Ramos (cell line): ENCODE results near the gene PRKCZ.

Experiments used
- in situ Hi-C: fragments of 300-500 bp; cut with MboI; formaldehyde crosslinking; loops from one replicate; pipeline ENCODE4 v1.14.3; 2022; ENCODE audit warnings: low sequenced_read_pairs; ENCODE audit not compliant: unreplicated experiment

PRKCZ gene

DNA sequence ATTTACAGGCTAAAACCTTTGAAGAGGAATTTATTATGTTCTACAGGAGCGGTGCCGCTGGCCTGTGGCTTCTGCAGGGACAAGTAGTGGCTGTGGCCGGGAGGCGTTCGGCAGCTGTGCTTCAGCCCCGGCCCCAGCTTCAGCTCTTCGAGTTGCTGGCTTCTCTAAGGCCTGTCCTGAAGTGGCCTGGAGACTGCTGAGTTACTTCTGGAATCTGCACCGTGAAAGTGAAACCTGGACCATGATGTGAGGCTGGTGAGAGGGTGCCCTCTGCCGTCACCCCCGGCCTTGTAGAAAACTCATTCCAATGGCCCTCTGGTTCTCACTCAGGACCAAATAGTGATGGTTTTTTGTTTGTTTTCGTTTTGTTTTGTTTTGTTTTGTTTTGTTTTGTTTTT is 48.1 kb downstream of the PRKCZ start:
- in situ Hi-C loops = no loop called here

DNA sequence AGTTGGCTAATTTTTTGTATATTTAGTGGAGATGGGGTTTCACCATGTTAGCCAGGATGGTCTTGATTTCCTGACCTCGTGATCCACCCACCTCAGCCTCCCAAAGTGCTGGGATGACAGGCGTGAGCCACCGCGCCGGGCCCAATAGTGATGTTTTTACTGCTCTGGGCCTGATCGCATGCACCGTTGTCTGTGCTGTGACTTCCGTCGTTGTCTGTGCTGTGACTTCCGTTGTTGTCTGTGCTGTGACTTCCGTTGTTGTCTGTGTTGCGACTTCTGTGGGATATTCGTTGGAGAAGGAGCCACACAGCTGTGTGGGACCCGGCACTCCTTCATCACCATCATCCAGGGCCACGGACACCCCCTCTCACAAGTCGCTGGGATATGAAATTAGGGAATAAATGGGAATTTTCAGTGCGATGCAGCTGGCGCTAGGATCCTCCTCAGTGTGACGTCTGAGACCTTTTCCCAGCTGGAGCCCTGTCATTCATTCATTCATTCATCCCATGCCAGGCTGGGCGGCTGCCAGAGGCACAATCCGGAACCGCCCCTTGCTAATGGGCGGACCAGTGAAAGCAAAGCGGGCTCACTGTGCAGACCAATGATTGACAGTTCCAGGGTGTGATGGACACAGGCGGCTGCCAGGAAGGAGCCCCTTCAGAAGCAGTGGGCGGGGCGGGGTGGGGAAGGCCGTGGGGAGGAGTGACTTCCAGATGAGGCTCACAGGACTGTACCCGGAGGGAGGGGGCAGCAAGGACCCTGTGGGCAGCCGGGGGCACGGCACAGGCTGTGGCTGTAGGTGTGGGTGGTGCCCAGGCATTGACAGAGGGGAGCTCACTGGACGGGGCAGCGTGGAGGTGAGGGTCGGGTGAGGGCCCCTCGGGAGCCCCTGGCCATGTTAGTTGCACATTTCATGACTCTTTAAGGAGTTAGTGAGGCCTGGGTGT is 48.9 kb downstream of the PRKCZ start:
- in situ Hi-C loops = no loop called here

DNA sequence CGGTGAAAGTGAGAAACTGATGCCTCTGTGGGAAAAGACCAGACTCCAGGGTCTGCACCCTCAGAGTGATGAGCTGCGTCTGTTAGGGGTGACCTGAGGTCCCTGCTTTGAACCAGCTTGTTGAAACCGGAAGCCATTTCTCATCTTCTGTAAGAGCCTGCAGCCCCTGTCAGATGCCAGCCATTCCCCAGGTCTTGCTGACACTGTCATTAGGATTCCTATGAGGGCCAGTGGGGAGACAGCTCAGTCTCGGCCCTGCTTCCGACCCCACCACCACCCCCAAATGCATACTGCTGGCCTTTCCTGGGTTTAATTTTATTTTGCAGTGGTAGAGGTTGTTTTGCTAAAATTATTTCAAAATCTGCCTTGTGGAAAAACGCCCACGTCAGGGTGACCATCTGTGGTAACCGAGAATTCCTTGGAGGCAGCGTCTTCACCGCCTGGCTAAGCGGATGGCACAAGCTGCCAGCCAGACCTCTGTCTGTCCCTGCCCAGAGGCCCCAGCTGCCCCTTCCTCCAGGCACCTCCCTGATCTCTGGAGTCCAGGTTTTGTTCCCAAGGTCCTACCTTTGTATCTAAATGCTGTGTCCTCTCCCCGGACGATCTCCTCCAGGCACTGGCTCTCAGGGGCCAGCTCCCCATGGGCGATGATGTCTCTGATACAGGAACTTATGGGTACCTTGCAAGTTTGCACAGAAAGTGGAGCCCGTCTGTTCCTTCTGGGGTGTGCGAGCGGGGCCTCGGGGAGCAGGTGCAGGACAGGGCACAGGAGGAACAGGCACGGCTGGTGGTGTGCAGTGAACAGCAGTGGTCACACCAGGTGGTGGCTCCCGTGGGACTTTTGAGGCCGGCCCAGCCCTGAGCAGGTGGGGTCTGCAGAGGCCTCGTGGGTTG is 49.9 kb downstream of the PRKCZ start:
- in situ Hi-C loops = no loop called here

DNA sequence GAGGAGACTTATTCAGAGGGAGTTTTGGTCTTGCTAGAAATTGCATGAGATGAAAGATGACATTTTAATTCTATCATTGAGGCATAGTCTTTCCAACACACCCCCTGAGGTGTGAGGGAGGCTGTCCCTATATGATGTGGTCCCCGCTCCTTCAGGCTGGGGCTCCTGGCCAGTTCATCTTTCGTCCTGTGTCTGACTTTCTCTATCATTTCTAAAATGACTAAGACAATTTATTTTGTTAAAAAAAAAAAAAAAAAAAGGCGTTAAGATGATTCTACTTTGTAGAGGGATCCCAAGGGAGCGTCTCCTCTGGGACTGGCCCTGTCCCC is 50.5 kb downstream of the PRKCZ start:
- in situ Hi-C loops = no loop called here

DNA sequence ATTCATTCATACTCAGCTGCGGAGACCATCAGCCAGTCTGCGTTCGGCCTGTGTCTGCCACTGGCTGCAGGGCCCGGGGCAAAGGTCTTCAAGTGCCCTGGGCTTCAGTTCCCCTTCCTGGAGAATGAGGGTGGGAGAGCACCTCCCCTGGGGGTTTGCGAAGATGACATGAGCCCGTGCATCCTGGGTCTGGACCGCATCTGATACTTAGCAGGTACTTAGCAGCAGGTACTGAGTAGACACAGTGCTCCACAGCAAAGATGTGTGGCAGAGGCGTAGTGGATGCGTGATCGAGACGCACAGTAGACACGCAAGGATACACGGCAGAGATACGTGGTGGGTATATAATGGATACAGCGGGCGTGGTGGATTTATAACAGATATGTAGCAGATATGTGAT is 51.3 kb downstream of the PRKCZ start:
- in situ Hi-C loops = no loop called here

DNA sequence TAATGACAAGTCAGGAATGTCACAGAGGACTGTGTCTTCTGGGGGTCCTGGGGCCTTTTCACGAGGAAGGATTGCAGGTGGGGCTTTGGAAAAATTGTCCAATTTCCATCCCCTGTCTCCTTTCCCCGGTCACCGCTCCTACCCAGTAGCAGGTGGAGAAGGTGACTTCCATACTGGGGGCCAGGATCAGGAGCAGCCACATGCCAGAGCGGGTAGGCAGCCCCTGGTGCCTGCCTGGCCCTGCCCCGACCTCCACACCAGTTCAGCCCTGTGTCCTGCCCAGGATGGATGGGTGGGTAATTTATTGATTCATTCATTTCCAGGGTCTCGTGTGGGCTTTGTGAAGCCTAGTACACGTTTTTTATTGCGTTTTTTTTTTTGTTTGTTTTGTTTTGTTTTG is 51.7 kb downstream of the PRKCZ start:
- in situ Hi-C loops = no loop called here

DNA sequence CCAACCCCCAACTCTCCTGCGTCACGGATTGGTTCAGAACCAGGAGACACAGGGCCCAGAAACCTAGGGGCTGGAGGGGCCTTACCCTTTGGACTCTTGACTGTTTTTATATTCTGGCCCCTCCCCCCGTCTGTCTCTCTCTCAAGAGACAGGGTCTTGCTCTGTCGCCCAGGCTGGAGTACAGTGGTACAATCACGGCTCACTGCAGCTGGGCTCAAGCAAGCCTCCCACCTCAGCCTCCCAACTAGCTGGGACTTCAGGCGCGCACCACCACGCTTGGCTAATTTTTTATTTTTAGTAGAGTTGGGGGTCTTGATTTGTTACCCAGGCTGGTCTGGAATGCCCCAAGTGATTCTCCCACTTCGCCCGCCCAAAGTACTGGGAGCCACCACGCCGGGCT is 52.5 kb downstream of the PRKCZ start:
- in situ Hi-C loops = no loop called here

DNA sequence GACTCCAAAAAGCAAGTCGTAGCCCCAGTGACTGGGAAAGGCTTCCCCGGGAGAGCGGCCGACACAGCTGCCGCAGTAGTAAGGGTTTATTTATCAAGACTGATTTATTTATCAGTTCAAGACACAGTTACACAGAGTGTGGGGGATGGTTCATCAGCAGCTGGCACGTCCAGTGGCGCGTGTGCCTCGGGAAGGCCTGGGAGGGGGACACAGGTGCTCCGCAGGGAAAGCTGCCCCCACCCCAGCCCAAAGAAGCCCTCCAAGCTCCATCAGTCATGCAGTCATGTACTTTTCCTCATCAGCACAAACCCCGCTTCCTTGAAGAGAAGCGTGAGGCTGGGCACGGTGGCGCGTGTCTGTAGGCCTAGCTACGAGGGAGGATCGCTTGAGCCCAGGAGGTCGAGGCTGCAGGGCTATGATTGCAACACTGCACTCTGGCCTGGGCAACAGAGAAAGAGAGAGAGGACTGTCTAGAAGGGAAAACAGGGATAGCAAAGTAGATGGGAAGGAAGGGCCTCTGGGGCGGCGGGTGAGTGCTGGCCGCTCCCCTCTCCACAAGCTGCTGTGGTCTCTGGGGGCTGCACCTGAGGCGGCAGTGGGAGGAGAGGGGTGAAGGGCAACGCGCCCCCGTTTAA is 53.2 kb downstream of the PRKCZ start:
- in situ Hi-C loops = no loop called here

DNA sequence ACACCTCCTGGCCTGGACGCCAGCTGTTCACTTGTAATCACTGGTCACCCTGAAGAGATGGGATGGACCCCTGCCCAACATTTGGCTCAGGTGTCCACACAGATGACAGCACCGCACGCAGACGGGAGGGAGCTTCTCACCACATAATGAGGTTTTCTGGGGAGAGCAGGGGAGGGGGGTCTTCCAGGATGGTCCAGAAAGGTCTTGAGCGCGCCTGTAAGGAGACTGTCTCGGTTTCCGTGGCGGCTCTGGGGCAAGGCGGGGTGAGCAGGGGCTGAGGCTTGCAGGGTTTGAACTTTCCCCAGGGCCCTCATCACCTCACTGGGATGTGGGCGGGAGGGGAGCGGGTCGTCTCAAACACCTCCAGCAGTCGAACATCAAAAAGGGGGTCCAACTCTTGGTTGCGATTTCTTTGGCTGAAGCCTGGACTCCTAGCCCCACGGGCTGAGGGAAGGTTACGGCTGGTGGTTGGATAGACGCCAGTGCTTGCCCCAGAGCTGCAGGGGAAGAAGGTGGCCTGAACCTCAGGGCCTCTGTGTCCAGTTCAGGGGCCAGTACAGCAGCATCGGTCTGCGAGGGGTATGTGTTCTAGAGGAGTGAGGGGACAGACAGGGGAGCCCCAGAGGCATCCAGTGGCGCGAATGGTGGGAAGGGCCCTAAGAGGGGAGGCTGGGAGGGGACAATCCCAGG is 53.8 kb downstream of the PRKCZ start:
- in situ Hi-C loops = no loop called here

DNA sequence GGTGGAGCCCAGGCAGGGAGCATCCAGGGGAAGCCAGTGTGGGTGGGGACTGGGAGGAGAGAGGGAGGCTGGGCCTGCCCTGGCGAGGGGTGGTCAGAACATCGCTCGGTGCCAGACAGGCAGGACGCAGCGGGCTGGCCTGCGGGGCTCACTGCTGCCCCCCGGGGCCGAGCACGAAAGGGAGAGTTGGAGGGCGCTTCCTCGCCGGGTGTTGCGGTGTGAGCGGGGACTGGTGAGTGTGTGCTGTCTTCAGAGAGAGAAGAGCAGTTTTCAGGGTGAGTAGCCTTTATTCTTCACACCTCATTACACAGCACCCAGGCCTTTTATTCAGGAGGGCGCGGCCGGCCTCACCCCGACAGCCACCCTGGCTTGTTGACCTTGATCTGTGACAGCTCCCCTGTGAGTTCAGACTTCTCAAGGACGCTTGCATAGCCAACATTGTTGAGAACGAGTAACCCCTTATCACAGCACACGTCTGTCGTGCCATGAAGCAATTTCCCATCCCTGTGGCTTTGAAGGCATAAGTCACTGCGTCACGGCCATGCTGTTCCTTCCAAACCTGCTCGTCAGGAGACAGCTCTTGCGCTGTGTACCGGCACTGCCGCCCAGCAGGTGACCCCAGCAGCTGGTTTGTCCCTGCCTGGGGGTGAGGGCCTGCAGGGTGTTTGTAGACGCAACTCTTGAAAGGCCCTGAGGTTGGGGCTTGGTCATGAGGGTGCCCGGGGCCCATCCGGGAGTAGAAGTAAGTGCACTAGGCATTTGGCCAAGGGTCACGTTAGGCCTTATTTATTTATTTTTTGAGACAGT is 54.6 kb downstream of the PRKCZ start:
- in situ Hi-C loops = no loop called here

DNA sequence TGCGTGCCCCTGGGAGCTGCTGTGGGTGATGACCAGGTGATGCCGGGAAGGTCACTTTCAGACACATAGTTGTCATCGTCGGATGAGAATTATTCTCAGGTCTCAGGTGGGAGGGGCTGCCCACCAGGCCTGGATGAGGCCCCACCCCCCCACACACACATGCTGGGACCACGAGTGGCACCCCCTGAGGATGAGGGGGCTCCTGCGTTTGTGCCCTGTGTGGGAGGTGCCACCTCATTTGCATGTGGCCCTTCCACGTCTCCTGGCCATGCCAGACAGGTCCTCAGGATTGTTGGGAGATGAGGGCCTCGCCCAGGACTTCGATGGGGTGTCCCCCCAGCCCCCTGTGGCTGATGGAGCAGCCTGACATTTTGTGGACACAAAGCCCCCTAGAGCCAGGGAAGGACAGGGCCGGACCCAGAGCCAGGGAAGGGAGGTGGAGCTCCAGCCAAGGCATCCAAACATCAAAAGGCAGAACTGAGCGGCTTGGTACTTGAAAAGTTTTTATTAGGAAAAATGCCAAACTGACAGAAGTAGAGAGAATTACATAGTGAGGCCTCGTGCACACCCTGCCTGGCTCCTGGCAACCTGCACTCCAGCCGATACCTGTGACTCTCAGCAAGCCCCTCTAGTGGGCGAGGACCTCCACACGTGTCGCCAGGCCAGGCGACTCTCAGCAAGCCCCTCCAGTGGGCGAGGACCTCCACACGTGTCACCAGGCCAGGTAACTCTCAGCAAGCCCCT is 55.7 kb downstream of the PRKCZ start:
- in situ Hi-C loops = no loop called here

DNA sequence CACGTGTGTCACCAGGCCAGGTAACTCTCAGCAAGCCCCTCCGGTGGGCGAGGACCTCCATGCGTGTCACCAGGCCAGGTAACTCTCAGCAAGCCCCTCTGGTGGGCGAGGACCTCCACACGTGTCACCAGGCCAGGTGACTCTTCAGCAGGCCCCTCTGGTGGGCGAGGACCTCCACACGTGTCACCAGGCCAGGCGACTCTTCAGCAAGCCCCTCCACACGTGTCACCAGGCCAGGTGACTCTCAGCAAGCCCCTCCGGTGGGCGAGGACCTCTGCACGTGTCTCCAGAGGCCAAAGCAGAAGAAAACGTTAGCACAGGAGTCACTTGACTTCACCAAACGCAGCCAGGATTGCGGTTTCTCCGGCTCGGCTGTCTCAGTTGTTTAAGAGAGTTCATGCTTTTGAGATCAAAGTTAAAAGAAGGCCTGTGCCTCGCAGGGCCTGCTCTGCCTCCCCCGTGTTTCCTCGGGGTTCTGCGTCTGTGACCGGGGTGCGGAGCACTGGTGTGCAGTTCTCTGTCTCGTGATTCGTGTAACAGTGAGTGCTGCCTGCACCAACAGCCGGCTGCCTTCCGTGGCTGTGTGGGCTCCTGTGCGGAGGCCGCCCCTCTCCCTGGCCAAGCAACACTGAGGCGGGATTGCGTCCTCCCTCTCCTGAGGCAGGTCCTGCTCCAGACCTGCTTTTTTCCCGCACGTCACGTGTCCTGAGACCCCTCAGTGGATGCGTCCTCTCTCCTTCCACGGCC is 56.6 kb downstream of the PRKCZ start:
- in situ Hi-C loops = no loop called here

DNA sequence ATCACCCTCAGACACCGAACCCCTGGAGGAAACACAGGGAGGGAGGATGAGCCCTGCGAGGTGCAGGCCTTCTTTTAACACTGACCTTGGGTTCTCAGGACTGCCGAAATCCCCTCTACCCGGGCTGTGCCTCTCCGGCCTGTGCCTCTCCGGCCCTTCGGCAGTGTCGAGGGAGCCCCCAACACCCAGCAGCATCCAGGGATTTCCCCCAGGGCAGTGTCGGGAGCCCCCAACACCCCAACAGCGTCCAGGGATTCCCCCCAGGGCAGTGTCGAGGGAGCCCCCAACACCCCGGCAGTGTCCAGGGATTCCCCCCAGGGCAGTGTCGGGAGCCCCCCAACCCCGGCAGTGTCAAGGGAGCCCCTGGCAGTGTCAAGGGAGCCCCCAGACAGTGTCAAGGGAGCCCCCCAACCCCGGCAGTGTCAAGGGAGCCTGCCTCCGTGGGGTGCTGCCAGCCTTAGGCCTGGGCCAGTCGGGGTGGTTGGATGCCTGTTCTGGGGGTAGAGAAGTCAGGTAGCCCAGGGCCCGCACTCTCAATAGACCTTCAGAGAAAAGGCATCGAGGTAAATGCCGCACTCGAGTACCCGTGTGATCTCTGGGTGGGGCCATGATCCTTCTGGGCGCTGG is 57.5 kb downstream of the PRKCZ start:
- in situ Hi-C loops = no loop called here

DNA sequence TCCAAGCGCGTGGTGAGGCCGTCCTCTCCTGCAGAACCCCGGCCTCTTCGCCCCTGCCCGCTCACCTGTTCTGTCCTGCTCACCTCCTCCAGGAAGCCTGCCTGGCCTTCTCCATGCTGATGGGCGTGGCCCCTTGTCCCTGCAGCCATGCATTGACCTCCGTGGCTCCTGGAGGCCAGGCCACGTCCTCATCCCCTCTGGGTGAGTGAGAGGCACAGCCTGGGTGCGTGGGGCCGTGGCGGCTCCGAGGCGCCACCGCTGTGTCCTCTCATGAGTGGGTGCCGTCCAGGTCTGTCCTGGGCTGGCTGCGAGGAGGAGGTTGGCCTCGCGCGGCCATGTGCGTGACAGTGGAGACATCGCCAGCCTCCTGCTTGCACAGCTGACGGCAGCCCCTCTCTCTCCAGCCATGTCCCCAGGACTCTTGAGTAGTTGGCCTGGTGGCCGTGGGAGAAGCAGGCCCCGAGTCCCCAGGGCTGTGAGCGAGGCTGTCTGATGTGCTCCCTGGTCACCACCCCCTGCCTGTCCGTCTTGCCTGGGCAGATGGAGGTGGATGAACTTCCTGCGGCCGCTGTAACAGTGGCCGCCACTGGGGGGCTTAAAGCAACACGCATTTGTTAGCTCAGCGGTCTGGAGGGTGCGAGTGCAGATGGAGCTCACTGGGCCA is 58.1 kb downstream of the PRKCZ start:
- in situ Hi-C loops = no loop called here

DNA sequence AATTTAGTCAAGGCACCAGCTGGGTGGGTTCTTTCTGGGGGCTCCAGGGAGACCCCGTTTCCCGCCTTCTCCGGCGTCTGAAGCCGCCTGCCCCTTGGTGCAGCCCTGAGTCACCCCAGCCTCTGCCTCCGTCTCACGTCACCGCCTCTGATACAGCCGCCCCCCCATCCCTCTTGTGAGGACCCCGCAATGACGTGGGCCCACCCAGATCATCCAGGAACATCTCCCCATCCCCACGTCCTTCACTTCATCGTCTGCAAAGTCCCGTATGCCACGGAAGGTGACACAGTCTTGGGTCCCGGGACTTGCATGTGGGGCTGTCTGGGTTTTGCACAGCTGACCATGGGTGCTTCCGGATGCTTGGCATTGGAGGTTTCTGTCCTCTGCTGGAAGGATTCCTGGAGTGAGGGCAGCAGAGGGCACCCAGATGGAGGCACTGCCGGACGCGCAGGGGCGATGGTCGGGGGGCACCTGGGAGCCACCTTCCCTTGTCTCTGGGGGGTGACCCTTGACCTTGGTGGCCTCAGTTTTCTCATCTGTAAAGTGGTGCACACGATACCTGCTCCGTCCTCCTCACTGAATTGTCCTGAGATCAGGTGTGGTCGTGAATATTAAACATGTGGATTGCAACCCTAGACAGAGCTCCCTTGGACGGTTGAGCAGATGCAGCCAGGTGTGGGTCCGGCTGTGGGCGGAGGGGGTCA is 58.8 kb downstream of the PRKCZ start:
- in situ Hi-C loops = no loop called here

DNA sequence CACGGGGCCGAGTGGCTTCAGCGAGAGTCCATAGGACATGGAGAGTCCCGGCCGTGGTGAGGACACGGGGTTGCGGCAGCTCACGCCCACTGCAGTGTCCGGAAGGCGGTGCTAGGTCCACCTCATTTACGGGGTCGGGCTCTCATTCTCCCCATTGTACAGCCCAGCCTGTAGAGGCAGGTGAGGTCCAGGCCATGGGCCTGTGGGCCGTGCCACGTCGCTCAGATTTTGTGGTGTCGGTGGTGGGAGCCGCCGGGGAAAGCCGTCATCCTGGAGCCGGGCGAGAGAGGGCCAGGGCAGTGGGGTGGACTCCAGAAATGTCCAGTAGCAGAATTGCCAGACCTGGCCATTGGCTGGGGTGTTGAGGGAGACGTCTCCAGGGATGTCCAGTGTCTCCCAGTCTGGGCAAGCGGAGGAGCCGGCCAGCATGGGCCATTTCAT is 59.4 kb downstream of the PRKCZ start:
- in situ Hi-C loops = no loop called here
